DMS 273 (cell line): Measurements from ENCODE around the gene OSBPL6.
A peak's percentile ranks its signal among the peaks of the same experiment; 100 is the strongest.
"Not testable (repeated sequence)": the region's sequence is repeated elsewhere in the genome, so short reads cannot be mapped to it uniquely, and the experiment has no call there.

Source experiments
- DNase-seq: peaks from one replicate; lab custom pipeline; 2025; ENCODE audit not compliant: unreplicated experiment; lab: John Stamatoyannopoulos, UW

Gene OSBPL6

GRCh38 chr2:178331474-178332432 is 137.4 kb downstream of the OSBPL6 start:
- DNase-seq, result peak; percentile 26

GRCh38 chr2:178333851-178334250 is 139.5 kb downstream of the OSBPL6 start:
- DNase-seq, result peak; percentile 3

- DNase-seq, result no peak
Observed at GRCh38 chr2:178335230-178335629, 140.9 kb downstream of the OSBPL6 start.

- DNase-seq, result no peak
Observed at GRCh38 chr2:178344121-178344520, 149.8 kb downstream of the OSBPL6 start.

- DNase-seq, result no peak
Observed at GRCh38 chr2:178345951-178346350, 151.6 kb downstream of the OSBPL6 start.

- DNase-seq, result no peak
Observed at GRCh38 chr2:178350051-178350450, 155.7 kb downstream of the OSBPL6 start.

- DNase-seq, result not testable (repeated sequence)
Observed at GRCh38 chr2:178357704-178358103, 163.4 kb downstream of the OSBPL6 start.

GRCh38 chr2:178359192-178359912 is 165.0 kb downstream of the OSBPL6 start:
- DNase-seq, result no peak

- no peak for DNase-seq
Observed at GRCh38 chr2:178361588-178361987, 167.3 kb downstream of the OSBPL6 start.

- DNase-seq, result no peak
Observed at GRCh38 chr2:178363252-178363651, 168.9 kb downstream of the OSBPL6 start.

GRCh38 chr2:178365116-178365515 is 170.8 kb downstream of the OSBPL6 start:
- no peak for DNase-seq

- no peak for DNase-seq
Observed at GRCh38 chr2:178366412-178366811, 172.1 kb downstream of the OSBPL6 start.

- DNase-seq, result no peak
Observed at GRCh38 chr2:178367344-178367743, 173.0 kb downstream of the OSBPL6 start.

- no peak for DNase-seq
Observed at GRCh38 chr2:178374865-178375264, 180.6 kb downstream of the OSBPL6 start.

GRCh38 chr2:178377046-178377445 is 182.7 kb downstream of the OSBPL6 start:
- DNase-seq, result no peak

- no peak for DNase-seq
Observed at GRCh38 chr2:178379162-178380004, 185.1 kb downstream of the OSBPL6 start.

GRCh38 chr2:178380763-178381162 is 186.5 kb downstream of the OSBPL6 start:
- no peak for DNase-seq

GRCh38 chr2:178383718-178384117 is 189.4 kb downstream of the OSBPL6 start:
- no peak for DNase-seq

- DNase-seq, result no peak
Observed at GRCh38 chr2:178385595-178386148, 191.4 kb downstream of the OSBPL6 start.

- no peak for DNase-seq
Observed at GRCh38 chr2:178386986-178387597, 192.8 kb downstream of the OSBPL6 start.
